RPMI8226 (cell line): ENCODE results near the gene TMEM18.
A peak's percentile ranks its signal among the peaks of the same experiment; 100 is the strongest.

ENCODE experiments used
- DNase-seq: peaks from one replicate; pipeline ENCODE4 v3.0.0-alpha.2; 2015

TMEM18 gene

GRCh38 chr2:671787-672605 lies 5.2 kb downstream of the TMEM18 start:
- no peak for DNase-seq

DNA sequence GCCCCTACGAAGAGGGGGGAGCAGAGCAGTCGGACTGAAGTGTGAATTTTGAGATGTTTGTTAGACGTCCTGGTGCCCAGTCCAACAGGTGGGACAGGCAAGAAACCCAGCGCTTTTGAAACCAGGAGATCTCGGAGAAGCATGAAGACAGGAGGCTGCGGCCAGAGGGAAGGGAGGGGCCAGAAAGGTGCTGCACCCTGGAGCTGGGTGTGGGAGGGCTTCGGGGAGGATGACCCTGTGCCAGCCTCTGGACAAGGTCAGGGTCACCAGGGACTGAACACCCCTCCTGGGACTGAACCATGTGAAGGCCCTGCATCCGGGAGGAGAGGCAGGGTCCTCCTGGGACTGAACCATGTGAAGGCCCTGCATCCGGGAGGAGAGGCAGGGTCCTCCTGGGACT lies 6.1 kb downstream of the TMEM18 start:
- no peak for DNase-seq

- no peak for DNase-seq
Observed at GRCh38 chr2:670637-671036, 6.6 kb downstream of the TMEM18 start.

DNA sequence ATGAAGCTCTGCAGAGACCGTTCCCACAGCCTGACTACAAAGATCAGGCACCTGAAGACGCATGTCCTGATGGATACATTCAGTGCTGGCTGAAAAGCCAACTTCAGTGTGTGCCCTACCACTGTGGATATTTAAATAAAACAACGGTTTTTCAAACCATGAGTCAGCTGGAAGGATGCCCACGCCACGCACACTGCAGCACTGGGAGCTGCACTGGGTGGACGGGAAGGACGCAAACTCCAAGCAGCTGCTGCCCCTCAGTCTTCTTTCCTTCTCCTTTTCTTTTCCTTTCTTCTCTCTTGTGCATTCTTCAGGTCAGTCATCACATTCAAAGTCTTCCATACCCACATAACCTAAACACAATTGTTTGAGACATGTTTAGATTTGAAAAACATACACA lies 7.9 kb downstream of the TMEM18 start:
- no peak for DNase-seq

GRCh38 chr2:668000-668398 lies 9.2 kb downstream of the TMEM18 start:
- no peak for DNase-seq

GRCh38 chr2:667332-667999 lies 9.7 kb downstream of the TMEM18 start:
- peak; percentile 35 for DNase-seq

DNA sequence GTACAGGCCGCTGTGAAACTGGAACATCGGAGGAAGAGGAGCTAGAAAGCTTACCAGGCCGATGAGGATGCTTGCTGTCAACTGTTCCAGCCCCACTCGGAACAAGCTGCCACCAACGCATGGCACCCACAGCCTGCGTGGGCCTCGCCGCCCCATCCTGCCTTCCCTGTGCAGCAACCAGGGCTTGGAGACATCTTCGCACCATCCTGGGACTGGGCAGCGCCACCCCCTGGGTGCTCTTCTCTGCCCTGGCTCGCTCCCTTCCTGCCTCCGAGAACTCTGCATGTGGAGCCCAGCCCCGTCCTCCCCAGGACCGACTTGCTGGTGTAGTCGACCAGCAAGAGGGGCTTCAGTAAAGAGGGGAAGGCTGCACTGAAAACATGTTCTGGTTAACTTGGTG lies 10.8 kb downstream of the TMEM18 start:
- no peak for DNase-seq

- no peak for DNase-seq
Observed at GRCh38 chr2:665340-666073, 11.7 kb downstream of the TMEM18 start.

GRCh38 chr2:664063-664462 lies 13.1 kb downstream of the TMEM18 start:
- no peak for DNase-seq

DNA sequence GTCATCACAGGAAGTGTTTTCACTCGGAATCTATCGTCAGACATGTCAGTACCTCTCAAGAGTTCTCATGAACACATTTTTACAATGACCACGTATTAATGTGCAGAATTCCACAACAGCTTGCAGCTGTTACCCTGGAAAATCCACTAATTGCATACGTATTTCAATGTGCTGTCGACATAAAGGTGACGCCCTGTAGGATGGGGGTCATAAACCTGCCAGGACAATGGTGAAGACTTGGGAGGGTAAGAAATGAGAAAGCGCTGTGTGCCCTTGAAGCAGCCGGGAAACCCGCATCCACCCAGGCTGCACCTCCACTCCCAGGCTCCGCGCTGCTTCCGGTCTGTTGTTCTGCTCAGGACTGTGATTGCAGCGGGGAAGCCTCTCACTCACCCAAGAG lies 14.0 kb downstream of the TMEM18 start:
- DNase-seq = no peak

- DNase-seq = no peak
Observed at GRCh38 chr2:661360-661635, 15.9 kb downstream of the TMEM18 start.

DNA sequence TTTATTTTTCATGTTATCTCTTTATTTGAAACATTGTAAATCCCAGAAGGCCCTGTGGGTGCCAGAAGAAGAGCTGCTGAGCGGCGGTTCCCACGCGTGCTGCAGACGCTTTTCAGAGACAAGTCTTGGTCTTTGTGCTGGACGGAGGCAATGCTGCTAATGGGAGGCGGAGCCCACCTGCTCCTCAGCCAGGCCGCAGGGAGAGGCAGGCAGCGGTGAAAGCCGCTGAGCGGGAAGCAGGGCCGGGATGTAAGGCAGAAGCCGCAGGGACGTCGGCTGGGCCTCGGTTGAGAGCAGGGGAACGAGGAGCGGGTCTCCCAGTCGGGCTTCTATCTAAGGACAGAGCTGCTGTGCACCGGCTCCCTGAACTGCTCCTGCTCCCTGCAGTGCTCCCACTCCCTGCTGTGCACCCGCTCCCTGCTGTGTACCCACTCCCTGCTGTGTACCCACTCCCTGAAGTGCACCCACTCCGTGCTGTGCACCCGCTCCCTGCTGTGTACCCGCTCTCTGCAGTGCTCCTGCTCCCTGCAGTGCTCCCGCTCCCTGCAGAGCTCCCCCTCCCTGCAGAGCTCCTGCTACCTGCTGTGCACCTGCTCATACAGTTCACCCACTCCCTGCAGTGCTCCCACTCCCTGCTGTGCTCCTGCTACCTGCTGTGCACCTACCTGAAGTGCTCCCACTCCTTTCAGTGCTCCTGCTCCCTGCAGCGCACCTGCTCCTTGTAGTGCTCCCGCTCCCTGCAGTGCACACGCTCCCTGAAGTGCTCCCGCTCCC lies 16.4 kb downstream of the TMEM18 start:
- DNase-seq = no peak

- no peak for DNase-seq
Observed at GRCh38 chr2:660029-660428, 17.2 kb downstream of the TMEM18 start.

- DNase-seq = no peak
Observed at GRCh38 chr2:658426-658825, 18.8 kb downstream of the TMEM18 start.

DNA sequence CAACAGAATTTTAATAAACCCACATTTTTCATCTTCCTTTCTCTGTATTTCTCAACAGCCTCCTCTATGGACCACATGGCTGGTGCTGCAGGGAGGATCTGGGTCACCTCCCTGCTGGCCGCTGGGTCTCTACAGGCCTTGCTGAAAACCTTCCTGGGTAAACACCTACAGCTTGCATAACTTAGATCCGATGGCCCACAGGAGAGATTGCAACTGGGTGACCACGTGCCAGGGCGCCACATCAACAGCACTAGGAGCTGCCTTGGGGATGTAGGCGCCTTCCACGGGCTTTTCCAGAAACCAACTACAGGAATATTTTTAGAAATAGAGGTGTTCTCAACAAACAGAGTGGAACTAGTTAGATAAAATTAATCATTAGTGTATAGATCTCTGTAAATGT lies 19.4 kb downstream of the TMEM18 start:
- DNase-seq = no peak

GRCh38 chr2:656676-657075 lies 20.5 kb downstream of the TMEM18 start:
- DNase-seq = no peak

DNA sequence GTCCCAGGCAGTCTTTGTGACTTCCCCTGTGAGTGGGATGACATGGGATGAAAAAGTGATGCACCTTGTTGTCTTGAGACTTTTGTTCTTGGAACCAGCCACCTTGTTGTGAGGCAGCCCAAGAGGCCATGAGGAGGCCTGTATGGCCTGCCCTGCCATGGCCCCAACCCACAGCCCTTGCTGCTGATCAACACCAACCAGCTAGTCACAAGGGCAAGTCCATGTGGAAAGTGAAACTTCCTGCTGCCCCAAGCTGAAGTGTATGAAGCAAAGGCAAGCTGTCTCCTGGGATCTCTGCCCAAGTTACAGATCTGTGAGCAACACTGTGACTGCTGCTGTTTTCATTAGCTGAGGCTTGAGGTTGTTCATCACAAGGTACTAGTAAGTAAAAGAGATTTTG lies 21.6 kb downstream of the TMEM18 start:
- DNase-seq = no peak

GRCh38 chr2:654896-655295 lies 22.3 kb downstream of the TMEM18 start:
- no peak for DNase-seq

- no peak for DNase-seq
Observed at GRCh38 chr2:653645-654425, 23.4 kb downstream of the TMEM18 start.

- DNase-seq = no peak
Observed at GRCh38 chr2:652881-653480, 24.2 kb downstream of the TMEM18 start.

DNA sequence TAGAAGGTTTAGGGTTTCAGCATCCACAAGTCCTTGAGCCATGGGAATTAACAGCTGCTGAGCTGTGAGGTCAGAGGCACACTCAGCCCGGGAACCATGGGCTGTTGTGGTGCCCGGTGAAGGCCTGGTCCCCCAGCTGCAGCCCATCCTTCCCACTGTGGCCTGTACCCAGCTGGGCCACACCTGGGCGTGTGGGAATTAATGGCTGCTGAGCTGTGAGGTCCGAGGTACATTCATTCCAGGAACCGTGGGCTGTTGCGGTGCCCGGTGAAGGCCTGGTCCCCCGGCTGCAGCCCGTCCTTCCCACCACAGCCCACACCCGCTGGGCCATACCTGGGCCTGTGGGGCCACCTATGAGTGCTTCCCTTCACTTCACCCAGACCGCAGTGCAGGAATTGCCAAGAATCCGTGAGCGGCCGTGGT lies 25.2 kb downstream of the TMEM18 start:
- no peak for DNase-seq
